ENCODE data around the gene INPP5D. TPM values are rescaled to one million over a fixed set of nuclear protein-coding genes. Genes with fewer than 3 reads are reported as not detected.

The INPP5D gene
- total and polyA plus RNA-seq, 8 donors, result 3.7 to 564 (median 8.5) TPM

DNA sequence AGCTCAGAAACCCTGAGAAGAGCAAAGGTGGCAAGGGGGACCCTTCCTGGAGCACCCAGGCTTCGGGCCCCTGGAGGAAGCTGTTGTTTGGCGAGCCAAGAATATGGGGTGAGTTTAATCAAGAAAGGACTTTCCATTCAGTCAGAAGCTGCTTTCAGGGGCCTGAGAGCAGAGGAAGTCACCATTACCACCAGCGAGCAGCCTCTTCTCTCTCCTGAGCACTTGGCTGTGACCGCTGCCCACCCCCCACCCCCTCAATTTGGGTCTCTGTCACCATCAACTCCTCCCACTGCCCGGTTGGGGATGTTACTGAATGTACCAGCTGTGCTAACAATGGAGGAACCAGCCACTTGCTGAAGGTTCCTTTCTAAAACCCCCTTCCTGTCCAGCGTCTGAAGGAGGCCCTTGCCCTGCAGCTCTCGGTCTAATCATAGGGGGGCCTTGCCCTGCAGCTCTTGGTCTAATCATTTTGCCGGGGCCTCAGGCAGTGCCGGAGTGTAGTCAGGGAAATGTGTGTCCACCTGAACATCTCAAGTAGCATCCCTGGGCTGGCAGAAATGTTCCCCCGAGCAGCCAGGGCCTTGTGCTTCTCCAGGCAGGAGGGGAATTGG, 943 bp downstream of the INPP5D start:
- H3K9me3 ChIP-seq, result no peaks in the 10 kb centered on the region
- H3K4me1 ChIP-seq, result peaks cover 0 to 54% (median 46%) of the 10 kb centered on the region in 4 donors
- peak in 1 of 2 donors; percentile 25 for DNase-seq
- H3K36me3 ChIP-seq, result peaks cover 0 to 2% (median 0%) of the 10 kb centered on the region in 4 donors
- intact Hi-C loops (cut with DNase I; ENCODE audit: low total_unique reads), result no loop called here
- peak overlapping the region; percentile 37 to 52 (median 51) for H3K4me3 ChIP-seq
- H3K27ac ChIP-seq, result peak overlapping the region; percentile 57 to 86 (median 76)
- 50 to 72% (median 66%) methylated on average over 10 of the region's 10 CpGs for WGBS, 5 donors
- TF ChIP-seq POLR2AphosphoS5 (IDR thresholded peaks at IDR 0.05) (no peak), POLR2A (IDR thresholded peaks at IDR 0.05) (no peak), EP300 (IDR thresholded peaks at IDR 0.05) (no peak)
- TF ChIP-seq, protein P1, sequence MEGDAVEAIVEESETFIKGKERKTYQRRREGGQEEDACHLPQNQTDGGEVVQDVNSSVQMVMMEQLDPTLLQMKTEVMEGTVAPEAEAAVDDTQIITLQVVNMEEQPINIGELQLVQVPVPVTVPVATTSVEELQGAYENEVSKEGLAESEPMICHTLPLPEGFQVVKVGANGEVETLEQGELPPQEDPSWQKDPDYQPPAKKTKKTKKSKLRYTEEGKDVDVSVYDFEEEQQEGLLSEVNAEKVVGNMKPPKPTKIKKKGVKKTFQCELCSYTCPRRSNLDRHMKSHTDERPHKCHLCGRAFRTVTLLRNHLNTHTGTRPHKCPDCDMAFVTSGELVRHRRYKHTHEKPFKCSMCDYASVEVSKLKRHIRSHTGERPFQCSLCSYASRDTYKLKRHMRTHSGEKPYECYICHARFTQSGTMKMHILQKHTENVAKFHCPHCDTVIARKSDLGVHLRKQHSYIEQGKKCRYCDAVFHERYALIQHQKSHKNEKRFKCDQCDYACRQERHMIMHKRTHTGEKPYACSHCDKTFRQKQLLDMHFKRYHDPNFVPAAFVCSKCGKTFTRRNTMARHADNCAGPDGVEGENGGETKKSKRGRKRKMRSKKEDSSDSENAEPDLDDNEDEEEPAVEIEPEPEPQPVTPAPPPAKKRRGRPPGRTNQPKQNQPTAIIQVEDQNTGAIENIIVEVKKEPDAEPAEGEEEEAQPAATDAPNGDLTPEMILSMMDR (IDR thresholded peaks at IDR 0.05), result no peak
- H3K27me3 ChIP-seq, result no peaks in the 10 kb centered on the region

DNA sequence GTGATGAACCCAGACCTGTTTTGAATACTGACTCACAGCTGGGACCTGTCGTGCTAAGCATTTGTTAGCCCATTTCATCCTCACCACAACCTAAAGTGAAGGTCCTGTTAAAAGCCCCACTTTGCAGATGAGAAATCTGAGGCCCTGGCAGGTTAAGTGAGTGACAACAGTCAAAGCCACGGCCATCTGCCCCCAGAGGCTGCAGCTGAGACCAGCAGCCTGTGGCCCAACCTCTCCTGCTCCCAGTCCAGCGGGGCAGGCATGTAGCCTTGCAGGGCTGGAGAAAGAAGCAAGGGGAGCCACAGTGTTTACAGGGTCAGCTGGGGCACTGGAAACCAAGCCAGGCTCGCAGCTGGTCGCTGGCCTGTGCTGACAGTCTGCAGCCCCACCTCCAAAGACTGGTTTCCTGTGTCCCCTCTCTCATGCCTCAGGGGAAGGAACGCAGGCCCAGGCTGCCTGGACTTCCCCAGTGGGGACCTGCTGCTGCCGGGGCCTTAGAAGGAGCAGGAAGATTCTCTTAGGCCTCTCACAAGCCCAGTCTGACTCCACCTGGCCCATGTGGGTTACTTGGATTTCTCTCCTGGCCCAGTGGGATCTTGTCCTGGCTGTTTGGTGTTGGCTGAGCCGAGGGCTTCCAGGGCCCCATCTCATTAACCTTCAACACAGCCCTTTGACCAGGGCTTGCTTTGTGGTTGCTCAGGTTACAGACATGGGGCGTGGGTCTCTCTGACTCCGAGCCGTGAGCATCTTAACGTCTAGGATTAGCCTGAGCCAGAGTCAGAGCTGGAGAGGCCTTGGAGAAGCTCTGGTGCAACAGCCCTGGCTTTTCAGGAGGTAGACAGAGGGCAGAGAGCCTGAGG, 1.7 kb downstream of the INPP5D start:
- peak; percentile 60 to 70 for DNase-seq
- H3K4me3 ChIP-seq, result peak overlapping the region; percentile 37 to 52 (median 51)
- no peak for TF ChIP-seq EP300 (IDR thresholded peaks at IDR 0.05)
- peak in 2 of 3 donors; percentile 4 to 13 for TF ChIP-seq POLR2AphosphoS5 (IDR thresholded peaks at IDR 0.05)
- TF ChIP-seq, protein P1 (IDR thresholded peaks at IDR 0.05), result peak in 2 of 7 experiments; percentile 13
- no peak for TF ChIP-seq POLR2A (IDR thresholded peaks at IDR 0.05)
- 30 to 43% (median 33%) methylated on average over 9 to 12 of the region's 12 CpGs for WGBS, 5 donors
- H3K27ac ChIP-seq, result peak overlapping the region; percentile 46 to 86 (median 76)
- no peaks in the 10 kb centered on the region for H3K9me3 ChIP-seq
- no peaks in the 10 kb centered on the region for H3K27me3 ChIP-seq
- peaks cover 0 to 7% (median 0%) of the 10 kb centered on the region in 4 donors for H3K36me3 ChIP-seq
- intact Hi-C loops (cut with DNase I; ENCODE audit: low total_unique reads), result no loop called here
- peaks cover 0 to 54% (median 46%) of the 10 kb centered on the region in 4 donors for H3K4me1 ChIP-seq

DNA sequence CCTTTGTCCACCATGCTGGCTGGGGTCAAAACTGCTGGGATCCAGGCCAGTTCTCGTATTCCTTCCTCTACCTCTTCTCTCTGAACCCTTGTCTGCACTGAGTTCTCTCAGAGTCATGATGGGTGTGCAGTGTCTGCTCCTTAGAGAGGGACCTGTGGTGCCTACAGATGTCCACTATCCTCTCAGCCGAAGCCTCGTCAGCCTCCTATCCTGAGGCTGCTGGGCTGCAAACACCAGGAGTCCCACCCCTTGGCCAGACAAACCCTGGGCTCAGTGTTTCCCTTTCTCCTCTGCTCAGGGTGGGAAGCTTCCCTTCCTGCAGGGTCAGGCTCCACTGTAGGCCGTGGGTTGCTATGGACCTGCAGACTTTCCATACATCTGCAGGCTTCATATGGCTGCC, 2.3 kb downstream of the INPP5D start:
- DNase-seq, result peak in 1 of 2 donors; percentile 23

DNA sequence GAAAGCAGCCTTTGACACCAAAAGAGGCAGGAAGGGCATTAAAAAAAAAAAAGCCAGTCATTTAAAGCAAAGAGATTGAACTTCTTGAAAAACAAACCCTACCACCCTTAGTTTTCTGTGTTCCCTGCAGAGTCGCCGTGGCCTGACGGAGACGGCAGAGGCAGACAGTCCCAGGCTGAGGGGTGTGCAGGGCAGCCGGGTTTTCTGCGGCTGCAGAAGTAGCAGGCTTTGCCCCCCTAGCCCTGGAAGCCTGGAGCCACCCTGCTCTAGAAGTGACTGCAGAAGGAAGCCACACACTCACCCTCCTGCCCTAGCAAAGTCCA, 2.8 kb downstream of the INPP5D start:
- intact Hi-C loops (cut with DNase I; ENCODE audit: low total_unique reads), result no loop called here
- WGBS, 5 donors, result 69 to 82% (median 77%) methylated on average over 6 of the region's 6 CpGs
- H3K27me3 ChIP-seq, result no peaks in the 10 kb centered on the region
- no peaks in the 10 kb centered on the region for H3K9me3 ChIP-seq
- TF ChIP-seq POLR2A (IDR thresholded peaks at IDR 0.05) (no peak), POLR2AphosphoS5 (IDR thresholded peaks at IDR 0.05) (no peak), EP300 (IDR thresholded peaks at IDR 0.05) (no peak)
- TF ChIP-seq, protein P1 (IDR thresholded peaks at IDR 0.05), result no peak
- H3K4me3 ChIP-seq, result peak overlapping the region in 3 of 4 donors; percentile 51 to 52 (median 51)
- no peak for DNase-seq
- peaks cover 0 to 7% (median 0%) of the 10 kb centered on the region in 4 donors for H3K36me3 ChIP-seq
- peak overlapping the region in 3 of 5 donors; percentile 71 to 86 (median 85) for H3K27ac ChIP-seq
- peaks cover 0 to 59% (median 46%) of the 10 kb centered on the region in 4 donors for H3K4me1 ChIP-seq

More for the DNA sequence above, 2.3 kb downstream of the INPP5D start:
- H3K4me3 ChIP-seq, result peak overlapping the region; percentile 37 to 52 (median 51)
- H3K27me3 ChIP-seq, result no peaks in the 10 kb centered on the region
- peaks cover 0 to 55% (median 46%) of the 10 kb centered on the region in 4 donors for H3K4me1 ChIP-seq
- H3K36me3 ChIP-seq, result peaks cover 0 to 7% (median 0%) of the 10 kb centered on the region in 4 donors
- TF ChIP-seq POLR2A (IDR thresholded peaks at IDR 0.05) (no peak), POLR2AphosphoS5 (IDR thresholded peaks at IDR 0.05) (no peak), EP300 (IDR thresholded peaks at IDR 0.05) (no peak)
- TF ChIP-seq, protein P1 (IDR thresholded peaks at IDR 0.05), result no peak
- WGBS, 5 donors, result 55 to 80% (median 74%) methylated on average over 4 of the region's 4 CpGs
- H3K9me3 ChIP-seq, result no peaks in the 10 kb centered on the region
- peak overlapping the region; percentile 46 to 86 (median 76) for H3K27ac ChIP-seq
- intact Hi-C loops (cut with DNase I; ENCODE audit: low total_unique reads), result no loop called here

Data from stomach (tissue), 9 donors.